K562 (cell line): ENCODE measurements around the gene UROD. TPM values are rescaled to one million over a fixed set of nuclear protein-coding genes. Genes with fewer than 3 reads are reported as not detected.

Experiments used
- BRD9 ChIP-seq: fragments of 450-650 bp; IDR thresholded peaks from 2 replicates; pipeline ENCODE4 v1.6.1; 2018; ENCODE audit warnings: low read depth; ENCODE audit not compliant: partially characterized antibody
- DDX20 ChIP-seq: fragments of 450-650 bp; IDR thresholded peaks from 2 replicates; pipeline ENCODE4 v1.6.1; 2016; ENCODE audit warnings: missing genetic modification characterization, low read depth, mild to moderate bottlenecking, missing compliant biosample characterization, moderate library complexity
- DIDO1 ChIP-seq: fragments of 450-650 bp; IDR thresholded peaks from 2 replicates; pipeline ENCODE4 v1.6.1; 2016; ENCODE audit warnings: low read depth, missing biosample characterization, missing genetic modification characterization
- ELF1 ChIP-seq: fragments of 200-800 bp; sonication (Bioruptor generic); IDR thresholded peaks from 2 replicates; pipeline ENCODE4 v1.6.1; 2016; ENCODE audit warnings: missing genetic modification characterization, missing compliant biosample characterization
- FOXM1 ChIP-seq, 2 experiments: fragments of 450-650 bp in 1 of 2; sonication (generic) in 1 of 2; formaldehyde crosslinking in 1 of 2; IDR thresholded peaks; 2 replicates each; pipeline versions ENCODE4 v1.6.1 to v1.9.0; 2017 to 2022; ENCODE audit warnings: low read depth in 2 of 2, mild to moderate bottlenecking in 2 of 2, missing genetic modification reagents in 1 of 2, moderate library complexity in 1 of 2
- HDAC1 ChIP-seq, 2 experiments: fragments of 450-650 bp; IDR thresholded peaks; 2 replicates each; pipeline ENCODE4 v1.6.1; 2016 to 2017; ENCODE audit warnings: inconsistent platforms in 1 of 2, mild to moderate bottlenecking in 1 of 2, moderate library complexity in 1 of 2
- KLF16 ChIP-seq: IDR thresholded peaks from 2 replicates; pipeline ENCODE4 v1.6.1; 2016; ENCODE audit warnings: antibody characterized with exemption
- MED1 ChIP-seq: sonication (generic); formaldehyde crosslinking; IDR thresholded peaks from 2 replicates; pipeline ENCODE4 v1.8.1; 2023; ENCODE audit warnings: missing genetic modification reagents, borderline replicate concordance
- NFE2L1 ChIP-seq: fragments of 450-650 bp; IDR thresholded peaks from 2 replicates; pipeline ENCODE4 v1.6.1; 2016; ENCODE audit warnings: missing genetic modification characterization, low read depth, mild to moderate bottlenecking, missing compliant biosample characterization, moderate library complexity, borderline replicate concordance
- RBM34 ChIP-seq: fragments of 200-400 bp; formaldehyde crosslinking; IDR thresholded peaks from 2 replicates; pipeline ENCODE4 v1.6.1; 2018; ENCODE audit warnings: low read length, borderline replicate concordance; ENCODE audit not compliant: insufficient read depth
- SAFB ChIP-seq: fragments of 200-400 bp; formaldehyde crosslinking; IDR thresholded peaks from 2 replicates; pipeline ENCODE4 v1.6.1; 2017; ENCODE audit warnings: low read depth, low read length, borderline replicate concordance
- SETDB1 ChIP-seq: IDR thresholded peaks from one replicate; pipeline ENCODE4 v1.6.1; 2012; ENCODE audit warnings: low read length, control low read depth, inconsistent platforms
- ZC3H4 ChIP-seq: sonication (generic); formaldehyde crosslinking; IDR thresholded peaks from 2 replicates; pipeline ENCODE4 v1.9.0; 2021; ENCODE audit warnings: missing genetic modification reagents, borderline replicate concordance
- ZNF398 ChIP-seq: fragments of 250-450 bp; sonication (Bioruptor Pico); IDR thresholded peaks from 2 replicates; pipeline ENCODE4 v1.8.0; 2021; ENCODE audit warnings: moderate library complexity, mild to moderate bottlenecking, inconsistent platforms
- polyA plus RNA-seq, 8 experiments: library from polyadenylated mRNA; depleted of rRNA in 4 of 8; stranded (reverse) in 5 of 8; unstranded in 3 of 8; fragments of >200 nt; fragmentation: Nextera tagmentation in 2 of 8; fragmentation: Illumina TruSeq in 1 of 8; extraction: Ambion mirVana in 2 of 8; extraction: Trizol in 1 of 8; gene quantifications; 2 replicates each; pipeline versions ENCODE4 v1.2.1 to v1.2.3, GENCODE V29; 2011 to 2014; ENCODE audit warnings: inconsistent platforms in 1 of 8, missing spikeins in 1 of 8
- total RNA-seq, 7 experiments: library from RNA; depleted of rRNA in 6 of 7; stranded (reverse); fragments of >200 nt in 6 of 7; fragmentation: Illumina TruSeq in 2 of 7; extraction: Trizol in 2 of 7; gene quantifications; 2 replicates each; pipeline versions ENCODE4 v1.2.1 to v1.2.3, GENCODE V29; 2011 to 2021; ENCODE audit warnings: low replicate concordance in 1 of 7
- TF ChIP-seq, protein P1 (sequence below), 2 experiments: IDR thresholded peaks in 1 of 2; conservative IDR thresholded peaks in 1 of 2; 2 replicates each; pipeline ENCODE4 v1.6.1; 2016; ENCODE audit warnings: low read depth in 2 of 2, mild to moderate bottlenecking in 1 of 2, missing compliant biosample characterization in 1 of 2, missing genetic modification characterization in 1 of 2, moderate library complexity in 1 of 2
- TF ChIP-seq, protein P2 (sequence below): sonication (generic); formaldehyde crosslinking; IDR thresholded peaks from 2 replicates; pipeline ENCODE4 v1.4.0; 2020; ENCODE audit warnings: mild to moderate bottlenecking, missing genetic modification reagents
- TF ChIP-seq, protein P3 (sequence below): fragments of 450-650 bp; formaldehyde crosslinking; IDR thresholded peaks from 2 replicates; pipeline ENCODE4 v1.4.0; 2020; ENCODE audit warnings: mild to moderate bottlenecking, moderate library complexity

The UROD gene
- total and polyA plus RNA-seq, 9 of the 15 experiments (the other 6 are each of a cell fraction or from before 2014, with no cell fraction given): 533 to 2,933 (median 1,100) TPM

GRCh38 chr1:45014321-45015028 lies 2.4 kb downstream of the UROD start (continued):
- TF ChIP-seq SAFB: no peak
- TF ChIP-seq BRD9: peak; percentile 68
- no peak for TF ChIP-seq NFE2L1 (tag)
- TF ChIP-seq, protein P1, sequence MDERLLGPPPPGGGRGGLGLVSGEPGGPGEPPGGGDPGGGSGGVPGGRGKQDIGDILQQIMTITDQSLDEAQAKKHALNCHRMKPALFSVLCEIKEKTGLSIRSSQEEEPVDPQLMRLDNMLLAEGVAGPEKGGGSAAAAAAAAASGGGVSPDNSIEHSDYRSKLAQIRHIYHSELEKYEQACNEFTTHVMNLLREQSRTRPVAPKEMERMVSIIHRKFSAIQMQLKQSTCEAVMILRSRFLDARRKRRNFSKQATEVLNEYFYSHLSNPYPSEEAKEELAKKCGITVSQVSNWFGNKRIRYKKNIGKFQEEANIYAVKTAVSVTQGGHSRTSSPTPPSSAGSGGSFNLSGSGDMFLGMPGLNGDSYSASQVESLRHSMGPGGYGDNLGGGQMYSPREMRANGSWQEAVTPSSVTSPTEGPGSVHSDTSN (CRISPR knock-in tag; IDR thresholded peaks at IDR 0.05; ENCODE audit: low read depth): no peak
- TF ChIP-seq, protein P1 (tag; conservative IDR thresholded peaks at IDR 0.05; ENCODE audit: low read depth): no peak
- TF ChIP-seq DDX20: no peak
- TF ChIP-seq KLF16: no peak
- TF ChIP-seq MED1 (CRISPR knock-in tag): no peak
- no peak for TF ChIP-seq ZC3H4
- no peak for TF ChIP-seq SETDB1
- TF ChIP-seq HDAC1 (IDR thresholded peaks at IDR 0.05): no peak; a peak in 1 of 4 replicates
- TF ChIP-seq ELF1 (tag): no peak
- 0 out of 2 replicates have a peak, but pooled peaks have one; percentile 52 for TF ChIP-seq DIDO1 (tag)
- TF ChIP-seq FOXM1 (IDR thresholded peaks at IDR 0.05; ENCODE audit: low read depth): no peak
- no peak for TF ChIP-seq FOXM1 (CRISPR knock-in tag; IDR thresholded peaks at IDR 0.05; ENCODE audit: low read depth)
- no peak for TF ChIP-seq RBM34
- TF ChIP-seq, protein P2, sequence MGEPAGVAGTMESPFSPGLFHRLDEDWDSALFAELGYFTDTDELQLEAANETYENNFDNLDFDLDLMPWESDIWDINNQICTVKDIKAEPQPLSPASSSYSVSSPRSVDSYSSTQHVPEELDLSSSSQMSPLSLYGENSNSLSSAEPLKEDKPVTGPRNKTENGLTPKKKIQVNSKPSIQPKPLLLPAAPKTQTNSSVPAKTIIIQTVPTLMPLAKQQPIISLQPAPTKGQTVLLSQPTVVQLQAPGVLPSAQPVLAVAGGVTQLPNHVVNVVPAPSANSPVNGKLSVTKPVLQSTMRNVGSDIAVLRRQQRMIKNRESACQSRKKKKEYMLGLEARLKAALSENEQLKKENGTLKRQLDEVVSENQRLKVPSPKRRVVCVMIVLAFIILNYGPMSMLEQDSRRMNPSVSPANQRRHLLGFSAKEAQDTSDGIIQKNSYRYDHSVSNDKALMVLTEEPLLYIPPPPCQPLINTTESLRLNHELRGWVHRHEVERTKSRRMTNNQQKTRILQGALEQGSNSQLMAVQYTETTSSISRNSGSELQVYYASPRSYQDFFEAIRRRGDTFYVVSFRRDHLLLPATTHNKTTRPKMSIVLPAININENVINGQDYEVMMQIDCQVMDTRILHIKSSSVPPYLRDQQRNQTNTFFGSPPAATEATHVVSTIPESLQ (CRISPR knock-in tag): peak; percentile 18; the same call in 1 of the 2 replicates
- no peak for TF ChIP-seq ZNF398 (CRISPR knock-in tag)
- TF ChIP-seq, protein P3, sequence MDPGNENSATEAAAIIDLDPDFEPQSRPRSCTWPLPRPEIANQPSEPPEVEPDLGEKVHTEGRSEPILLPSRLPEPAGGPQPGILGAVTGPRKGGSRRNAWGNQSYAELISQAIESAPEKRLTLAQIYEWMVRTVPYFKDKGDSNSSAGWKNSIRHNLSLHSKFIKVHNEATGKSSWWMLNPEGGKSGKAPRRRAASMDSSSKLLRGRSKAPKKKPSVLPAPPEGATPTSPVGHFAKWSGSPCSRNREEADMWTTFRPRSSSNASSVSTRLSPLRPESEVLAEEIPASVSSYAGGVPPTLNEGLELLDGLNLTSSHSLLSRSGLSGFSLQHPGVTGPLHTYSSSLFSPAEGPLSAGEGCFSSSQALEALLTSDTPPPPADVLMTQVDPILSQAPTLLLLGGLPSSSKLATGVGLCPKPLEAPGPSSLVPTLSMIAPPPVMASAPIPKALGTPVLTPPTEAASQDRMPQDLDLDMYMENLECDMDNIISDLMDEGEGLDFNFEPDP (CRISPR knock-in tag): peak; percentile 5; the same call in 1 of the 2 replicates
